HG02642 (cell line): ENCODE results near the gene PRR23C.

Source experiments
- ATAC-seq: cut with Tn5 transposase; IDR thresholded peaks from one replicate; pipeline ENCODE4 v1.9.1; 2021; ENCODE audit warnings: mild to moderate bottlenecking; ENCODE audit not compliant: unreplicated experiment, poor library complexity

PRR23C gene

GRCh38 chr3:139005356-139005993 lies 39.2 kb downstream of the PRR23C start:
- no peak for ATAC-seq

- no peak for ATAC-seq
Measured at GRCh38 chr3:138995706-138996105, 49.0 kb downstream of the PRR23C start.
